HUES48 (cell line): ENCODE results near the gene CNP.
A peak's percentile ranks its signal among the peaks of the same experiment; 100 is the strongest.

Experiments used
- H3K27ac ChIP-seq: one replicate; pipeline ENCODE4 v1.7.0; 2013; ENCODE audit warnings: low read depth, low read length, inconsistent platforms
- H3K27me3 ChIP-seq: 2 replicates; pipeline ENCODE4 v1.6.1; 2013; ENCODE audit warnings: mild to moderate bottlenecking, low read length; ENCODE audit not compliant: control insufficient read depth, insufficient read depth
- H3K36me3 ChIP-seq: 2 replicates; pipeline ENCODE4 v1.6.1; 2013; ENCODE audit warnings: low read length; ENCODE audit not compliant: control insufficient read depth, insufficient read depth
- H3K4me1 ChIP-seq: 2 replicates; pipeline ENCODE4 v1.6.1; 2013; ENCODE audit warnings: mild to moderate bottlenecking, low read length; ENCODE audit not compliant: control insufficient read depth, insufficient read depth
- H3K4me3 ChIP-seq: 2 replicates; pipeline ENCODE4 v1.5.1; 2013; ENCODE audit warnings: mild to moderate bottlenecking, low read depth, low read length
- H3K9ac ChIP-seq: 2 replicates; pipeline ENCODE4 v1.6.1; 2013; ENCODE audit warnings: mild to moderate bottlenecking, low read depth, low read length, moderate library complexity
- H3K9me3 ChIP-seq: 2 replicates; pipeline ENCODE4 v1.6.1; 2013; ENCODE audit warnings: low read length; ENCODE audit not compliant: control insufficient read depth, insufficient read depth

The CNP gene

DNA sequence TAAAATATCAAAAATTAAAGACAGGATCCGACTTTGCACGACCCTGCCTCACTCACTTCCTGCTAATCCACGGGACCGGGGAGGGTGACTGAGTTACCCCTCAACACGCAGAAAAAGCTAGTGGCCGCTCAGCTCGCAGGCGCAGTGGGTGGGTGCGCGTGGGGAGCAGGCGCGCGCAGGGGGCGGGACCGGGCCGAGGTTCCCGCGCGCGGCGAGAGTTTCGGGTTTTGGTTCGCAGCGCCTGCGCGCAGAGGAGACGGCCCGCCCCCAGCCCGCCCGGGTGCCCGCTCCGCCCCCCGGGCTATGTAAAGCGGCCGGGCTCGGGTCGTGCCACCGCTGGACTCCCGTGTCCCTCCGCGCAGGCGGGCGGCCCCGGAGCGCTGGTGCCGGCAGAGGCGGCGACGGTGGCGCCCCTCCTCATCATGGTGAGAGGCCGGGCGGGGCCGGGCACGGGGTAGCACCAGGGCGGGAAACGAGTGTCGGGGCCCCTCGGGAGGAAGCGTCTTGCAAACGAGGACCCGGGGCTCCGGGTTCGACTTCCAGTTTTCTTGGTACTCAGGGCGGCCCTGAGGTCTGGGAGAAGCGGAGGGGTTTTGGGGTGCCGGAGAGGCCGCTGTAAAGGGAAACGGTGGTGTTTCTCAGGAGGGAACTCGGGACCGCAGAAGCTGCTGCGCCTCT, at the start of gene CNP:
CNP (plus strand) TSS at position 333 of the 678 bp plus-strand sequence; CDS start at position 423, 90 bp downstream.
- H3K4me1 ChIP-seq = peaks cover 10% of the 10 kb centered on the region

DNA sequence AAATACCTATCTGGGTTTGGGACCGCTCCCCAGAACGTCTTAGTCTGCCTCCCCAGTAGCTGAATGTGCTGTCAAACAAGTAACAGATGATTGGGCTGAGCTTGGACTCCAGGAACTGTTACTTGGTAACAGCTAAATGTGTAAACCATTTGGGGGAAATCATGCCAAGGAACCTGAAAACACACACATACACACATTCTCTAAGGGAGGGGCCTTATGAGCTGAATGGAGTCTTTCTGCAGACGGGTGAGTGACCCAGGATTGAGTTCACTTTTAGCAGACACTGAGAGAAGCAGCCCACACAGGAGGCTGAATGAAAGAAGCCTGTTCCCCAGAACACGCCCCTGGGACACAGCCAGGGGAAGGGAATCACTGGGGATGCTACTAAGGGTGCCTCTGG, 49.4 kb upstream of the CNP start:
- H3K4me3 ChIP-seq = peak overlapping the region; percentile 91
- H3K27ac ChIP-seq = no peak overlapping the region
- H3K27me3 ChIP-seq = no peaks in the 10 kb centered on the region
- H3K9ac ChIP-seq = no peak overlapping the region
- H3K4me1 ChIP-seq = peaks cover 30% of the 10 kb centered on the region
- peaks cover 29% of the 10 kb centered on the region for H3K36me3 ChIP-seq
- no peaks in the 10 kb centered on the region for H3K9me3 ChIP-seq

More for the DNA sequence above, at the start of gene CNP:
- H3K9ac ChIP-seq = peak within 1 kb of the TSS; percentile 82
- H3K9me3 ChIP-seq = no peaks in the 10 kb centered on the region
- H3K4me3 ChIP-seq = peak within 1 kb of the TSS; percentile 85
- no peaks in the 10 kb centered on the region for H3K27me3 ChIP-seq
- H3K27ac ChIP-seq = peak within 1 kb of the TSS; percentile 87
- H3K36me3 ChIP-seq = peaks cover 23% of the 10 kb centered on the region

DNA sequence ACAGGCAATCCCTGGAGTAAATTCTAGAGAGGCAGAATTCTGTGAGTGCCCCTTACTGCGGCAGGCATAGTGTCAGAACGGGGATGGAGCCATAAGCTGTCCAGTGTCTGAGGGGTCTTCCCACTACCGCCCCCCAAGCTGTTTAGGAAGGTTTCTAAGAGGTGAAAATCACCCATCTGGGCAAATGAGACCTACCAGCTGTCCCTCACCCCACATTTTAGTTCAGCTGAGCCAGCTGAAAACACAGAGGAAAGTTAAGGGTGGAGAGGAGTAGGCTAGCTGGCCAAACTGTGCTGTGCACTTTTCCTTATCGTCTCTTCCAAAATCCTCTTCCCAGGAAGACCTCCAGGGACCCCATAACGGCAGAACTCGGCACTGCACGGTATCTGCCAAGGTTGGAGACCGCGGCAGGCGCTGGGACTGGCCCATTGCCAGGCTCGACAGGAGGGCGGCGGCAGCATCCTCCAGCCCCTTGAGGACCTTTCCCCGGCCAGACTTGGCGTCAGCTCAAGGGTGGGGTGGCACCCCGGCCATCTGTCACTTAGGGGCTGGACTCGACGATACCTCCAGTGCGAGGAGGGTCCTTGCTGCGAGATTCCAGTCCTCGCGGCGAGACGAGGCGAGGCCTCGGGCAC, 48.8 kb upstream of the CNP start:
- no peaks in the 10 kb centered on the region for H3K9me3 ChIP-seq
- peak overlapping the region; percentile 91 for H3K4me3 ChIP-seq
- H3K27me3 ChIP-seq = no peaks in the 10 kb centered on the region
- H3K4me1 ChIP-seq = peaks cover 30% of the 10 kb centered on the region
- H3K9ac ChIP-seq = peak overlapping the region; percentile 88
- H3K36me3 ChIP-seq = peaks cover 23% of the 10 kb centered on the region
- H3K27ac ChIP-seq = peak overlapping the region; percentile 89

DNA sequence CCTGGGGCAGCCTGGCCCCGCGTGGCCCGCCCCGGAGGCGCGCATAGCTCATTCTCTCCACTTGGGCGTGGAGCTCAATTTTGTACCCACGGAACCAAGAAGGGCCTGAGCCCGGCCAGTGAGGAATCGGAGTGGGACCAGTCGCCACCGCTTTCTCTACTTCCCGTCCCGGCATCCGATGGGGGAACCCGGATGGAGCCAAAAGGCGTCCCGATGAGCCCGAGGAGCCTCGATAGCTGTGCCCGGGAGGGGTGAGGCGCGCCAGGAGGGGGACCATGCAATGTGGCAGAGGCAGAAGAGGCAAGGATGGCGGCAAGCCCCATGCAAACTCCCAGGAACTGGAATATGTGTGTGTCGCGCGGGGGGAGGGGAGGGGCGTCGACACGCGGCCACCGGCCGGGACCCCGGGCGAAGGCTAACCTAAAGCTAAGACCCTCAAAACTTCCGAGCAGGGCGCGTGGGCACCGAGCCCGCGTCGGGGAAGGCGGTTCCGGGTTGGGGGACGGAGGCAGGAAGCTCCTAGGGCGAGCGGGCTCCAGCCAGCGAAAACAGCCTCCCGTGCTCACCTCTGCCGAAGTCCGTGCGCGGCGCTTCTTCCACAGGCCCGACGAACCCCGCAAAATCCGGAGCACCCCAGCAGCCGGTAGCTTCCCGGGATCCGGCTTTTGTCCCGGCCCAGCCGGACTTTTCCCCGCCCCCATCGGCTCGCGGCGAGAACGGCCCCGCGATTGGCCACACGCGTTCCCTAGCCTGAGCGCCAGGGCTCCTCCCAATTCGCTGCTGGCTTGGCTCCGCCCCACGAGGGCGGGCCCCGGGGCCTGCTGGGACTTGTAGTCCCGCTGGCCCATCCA, 48.1 kb upstream of the CNP start, which contains the start of gene ACLY:
ACLY (minus strand) TSS at position 638 of the 851 bp plus-strand sequence. CDS start 5,078 bp downstream, outside the sequence.
- Histone ChIP-seq H3K9ac (peak within 1 kb of the TSS; percentile 88), H3K4me3 (peak within 1 kb of the TSS; percentile 91), H3K9me3 (no peaks in the 10 kb centered on the region), H3K4me1 (peaks cover 30% of the 10 kb centered on the region), H3K36me3 (peaks cover 16% of the 10 kb centered on the region), H3K27ac (peak within 1 kb of the TSS; percentile 90), H3K27me3 (no peaks in the 10 kb centered on the region)

DNA sequence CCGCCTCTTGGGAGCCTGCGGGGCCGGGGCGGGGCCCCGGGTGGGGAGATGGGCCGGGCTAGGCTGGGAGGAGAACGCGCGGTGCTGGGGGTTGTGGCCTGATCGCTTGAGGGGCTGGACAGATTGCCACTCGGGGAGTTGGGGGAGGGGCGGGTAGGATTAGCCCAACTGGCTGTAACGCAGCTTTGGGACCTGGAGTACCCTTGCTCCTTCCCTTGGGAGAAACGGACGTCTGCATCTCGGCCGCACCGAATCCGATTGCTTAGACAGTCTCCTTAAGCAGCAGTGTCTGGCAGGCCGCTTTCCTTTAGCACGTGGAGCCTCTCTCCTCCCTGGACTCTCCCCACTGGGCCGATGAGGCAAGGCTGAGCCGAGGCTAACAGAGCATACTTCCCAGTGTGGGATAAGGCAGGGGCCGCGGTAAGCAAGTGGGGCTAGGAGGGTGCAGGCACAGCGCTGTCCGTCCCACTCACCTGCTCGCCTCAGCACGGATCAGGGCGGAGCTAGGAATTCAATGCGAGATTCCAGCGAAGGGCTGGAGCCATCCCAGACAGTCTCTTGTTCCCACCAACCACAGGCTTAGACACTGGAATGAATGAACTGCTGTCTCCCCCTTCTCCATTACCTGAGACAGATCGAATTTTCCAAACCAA, 47.3 kb upstream of the CNP start:
- Histone ChIP-seq H3K4me1 (peaks cover 29% of the 10 kb centered on the region), H3K9ac (peak overlapping the region; percentile 65; the same call in 1 of the 2 replicates), H3K36me3 (peaks cover 8% of the 10 kb centered on the region; the same call in 1 of the 2 replicates), H3K27ac (peak overlapping the region; percentile 90), H3K4me3 (peak overlapping the region; percentile 91), H3K27me3 (no peaks in the 10 kb centered on the region), H3K9me3 (no peaks in the 10 kb centered on the region)

DNA sequence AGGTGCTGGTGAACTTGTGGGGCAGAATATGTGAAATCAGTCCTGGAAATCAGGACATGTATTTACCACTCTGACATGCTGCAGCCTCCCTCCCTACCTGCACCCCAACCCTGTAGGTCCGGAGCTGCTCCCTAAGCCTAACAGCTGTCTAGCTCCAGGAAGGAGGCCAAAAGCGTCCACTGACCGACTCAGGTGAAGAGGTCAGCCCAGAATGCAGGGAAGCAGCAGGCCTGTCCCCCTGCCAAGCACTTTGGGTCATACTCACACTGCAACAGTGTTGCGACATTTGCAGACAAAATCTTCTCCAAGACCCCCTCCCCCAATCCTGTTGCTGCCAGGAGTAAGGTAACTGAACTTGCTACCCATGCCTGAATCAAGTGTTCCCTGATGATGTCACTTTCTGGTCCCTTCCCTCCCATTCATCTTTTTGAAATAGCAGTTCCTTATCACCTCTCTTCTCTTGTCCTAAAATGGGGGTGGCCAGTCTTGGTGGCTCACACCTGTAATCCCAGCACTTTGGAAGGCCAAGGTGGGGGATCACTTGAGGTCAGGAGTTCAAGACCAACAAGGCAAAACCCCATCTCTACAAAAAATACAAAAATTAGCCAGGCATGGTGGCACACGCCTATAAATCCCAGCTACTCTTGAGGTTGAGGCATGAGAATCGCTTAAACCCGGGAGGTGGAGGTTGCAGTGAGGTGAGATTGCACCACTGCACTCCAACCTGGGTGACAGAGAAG, 46.6 kb upstream of the CNP start:
- Histone ChIP-seq H3K4me1 (peaks cover 26% of the 10 kb centered on the region), H3K9ac (no peak overlapping the region), H3K4me3 (peak overlapping the region; percentile 91), H3K36me3 (0 out of 2 replicates have a peak, but pooled peaks cover 4% of the 10 kb centered on the region), H3K27me3 (no peaks in the 10 kb centered on the region), H3K9me3 (no peaks in the 10 kb centered on the region), H3K27ac (peak overlapping the region; percentile 90)

DNA sequence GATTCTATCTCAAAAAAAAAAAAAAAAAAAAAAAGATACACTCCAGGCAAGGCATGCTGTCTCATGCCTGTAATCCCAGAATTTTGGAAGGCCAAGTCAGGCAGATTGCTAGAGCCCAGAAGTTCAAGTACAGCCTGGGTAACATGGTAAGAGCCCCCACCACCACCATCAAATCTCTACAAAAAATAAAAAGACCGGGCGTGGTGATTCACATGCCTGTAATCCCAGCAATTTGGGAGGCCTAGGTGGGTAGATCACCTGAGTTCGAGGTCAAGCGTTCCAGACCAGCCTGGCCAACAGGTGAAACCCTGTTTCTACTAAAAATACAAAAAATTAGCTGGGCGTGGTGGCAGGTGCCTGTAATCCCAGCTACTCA, 46.0 kb upstream of the CNP start:
- H3K27ac ChIP-seq = no peak overlapping the region
- no peak overlapping the region for H3K4me3 ChIP-seq
- no peak overlapping the region for H3K9ac ChIP-seq
- H3K36me3 ChIP-seq = no peaks in the 10 kb centered on the region
- peaks cover 22% of the 10 kb centered on the region for H3K4me1 ChIP-seq
- H3K9me3 ChIP-seq = no peaks in the 10 kb centered on the region
- no peaks in the 10 kb centered on the region for H3K27me3 ChIP-seq

DNA sequence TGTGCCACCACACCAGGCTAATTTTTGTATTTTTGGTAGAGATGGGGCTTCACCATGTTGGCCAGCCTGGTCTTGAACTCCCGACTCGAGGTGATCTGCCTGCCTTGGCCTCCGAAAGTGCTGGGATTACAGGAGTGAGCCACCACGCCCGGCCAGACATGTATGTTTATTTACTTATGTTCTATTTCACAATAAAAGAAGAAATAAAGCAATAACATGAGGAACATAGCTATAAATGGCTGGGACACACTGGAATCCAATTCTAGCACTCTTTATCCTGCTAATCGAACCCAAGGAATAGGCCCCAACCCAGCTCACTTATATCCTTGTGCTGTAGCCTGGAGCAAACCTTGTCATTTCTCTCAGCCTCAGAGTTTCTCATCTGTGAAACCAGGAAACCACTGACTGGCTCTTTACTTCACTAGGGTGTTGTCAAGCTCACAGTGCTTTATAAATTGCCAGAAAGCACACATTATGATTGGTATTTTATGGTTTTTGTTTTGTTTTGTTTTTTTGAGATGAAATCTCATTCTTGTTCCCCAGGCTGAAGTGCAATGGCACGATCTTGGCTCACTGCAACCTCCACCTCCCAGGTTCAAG, 40.5 kb upstream of the CNP start:
- Histone ChIP-seq H3K9ac (no peak overlapping the region), H3K27me3 (no peaks in the 10 kb centered on the region), H3K27ac (no peak overlapping the region), H3K36me3 (no peaks in the 10 kb centered on the region), H3K4me1 (no peaks in the 10 kb centered on the region), H3K9me3 (no peaks in the 10 kb centered on the region), H3K4me3 (no peak overlapping the region)

DNA sequence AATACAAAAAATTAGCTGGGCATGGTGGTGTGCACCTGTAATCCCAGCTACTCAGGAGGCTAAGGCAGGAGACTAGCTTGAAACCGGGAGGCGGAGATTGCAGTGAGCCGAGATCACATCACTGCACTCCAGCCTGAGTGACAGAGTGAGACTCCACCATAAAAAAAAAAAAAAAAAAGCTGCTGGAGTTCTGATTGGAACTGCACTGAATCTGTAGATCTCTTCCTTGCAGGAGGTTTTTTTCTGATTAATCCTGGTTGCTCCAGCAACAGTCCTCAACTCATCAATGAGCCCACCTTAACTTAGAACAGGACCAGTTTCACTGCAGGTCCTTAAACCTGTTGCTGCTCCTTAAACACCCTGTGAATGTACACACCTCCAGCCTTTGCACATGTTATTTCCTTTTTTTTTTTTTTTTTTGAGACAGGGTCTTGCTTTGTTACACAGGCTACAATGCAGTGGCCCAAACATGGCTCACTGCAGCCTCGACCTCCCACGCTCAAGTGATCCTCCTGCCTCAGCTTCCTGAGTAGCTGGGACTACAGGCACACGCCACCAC, 37.8 kb upstream of the CNP start:
- Histone ChIP-seq H3K36me3 (no peaks in the 10 kb centered on the region), H3K9ac (no peak overlapping the region), H3K27me3 (no peaks in the 10 kb centered on the region), H3K9me3 (no peaks in the 10 kb centered on the region), H3K4me1 (no peaks in the 10 kb centered on the region), H3K27ac (no peak overlapping the region), H3K4me3 (no peak overlapping the region)
